ENCODE results near the gene CDCA7. TPM values are rescaled to one million over a fixed set of nuclear protein-coding genes. Genes with fewer than 3 reads are reported as not detected.
"Not testable (repeated sequence)": the region's sequence is repeated elsewhere in the genome, so short reads cannot be mapped to it uniquely, and the experiment has no call there.

CDCA7 gene
- total RNA-seq, 1 experiment from 2014 or later = 50.3 TPM

DNA sequence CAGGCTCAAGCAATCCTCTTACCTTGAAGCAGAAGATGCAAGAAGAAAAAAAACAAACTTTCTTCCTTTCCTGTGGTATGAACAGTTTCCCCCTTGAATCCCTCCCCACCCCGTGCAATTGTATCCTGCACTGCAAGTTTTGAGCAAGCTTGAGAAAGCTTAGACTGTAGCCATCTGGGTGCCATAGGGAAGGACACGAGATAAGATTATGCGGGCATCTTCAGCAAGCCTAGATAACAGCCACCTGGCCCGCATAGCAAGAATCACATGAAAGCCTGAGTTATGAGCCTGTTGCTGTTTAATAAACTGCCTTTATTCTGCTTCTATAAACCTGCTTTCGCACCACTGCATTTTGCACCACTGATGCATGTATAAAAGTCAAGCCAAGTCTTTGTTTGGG lies 27.3 kb upstream of the CDCA7 start:
- Mint-ChIP-seq H3K9me3 (peaks cover 40 to 49% of the 10 kb centered on the region in 2 experiments), H3K4me3 (no peak overlapping the region), H3K27me3 (ENCODE audit: low read depth) (peaks cover 4% of the 10 kb centered on the region; the same call in 1 of the 2 replicates), H3K4me1 (no peaks in the 10 kb centered on the region), H3K36me3 (ENCODE audit: insufficient read depth in 1 of 3, low read depth in 3 of 3) (peaks cover 5 to 34% (median 6%) of the 10 kb centered on the region in 3 experiments), H3K27ac (no peak overlapping the region)
- Histone ChIP-seq H3K27me3 (ENCODE audit: insufficient read depth, low read length) (no peaks in the 10 kb centered on the region), H2BK120ac (ENCODE audit: low read depth, low read length, poor library complexity, severe bottlenecking) (no peak overlapping the region), H4K20me1 (ENCODE audit: control insufficient read depth, insufficient read depth, insufficient read length) (no peaks in the 10 kb centered on the region), H3K79me1 (ENCODE audit: insufficient read depth, low read depth, low read length, poor library complexity, severe bottlenecking) (no peaks in the 10 kb centered on the region), H2AFZ (ENCODE audit: low read length) (no peak overlapping the region), H3K9me3 (ENCODE audit: control insufficient read depth, low read depth, low read length) (no peaks in the 10 kb centered on the region), H3K23me2 (ENCODE audit: insufficient read length, low read depth, low read length, poor library complexity, severe bottlenecking) (no peaks in the 10 kb centered on the region), H3K18ac (ENCODE audit: insufficient read length, low read depth, low read length) (no peak overlapping the region), H3K4me1 (ENCODE audit: insufficient read depth, low read length) (no peaks in the 10 kb centered on the region), H3K14ac (ENCODE audit: insufficient read depth, low read length) (no peak overlapping the region), H3K4ac (ENCODE audit: low read depth, low read length) (no peak overlapping the region), H2BK20ac (ENCODE audit: low read depth, low read length, poor library complexity, severe bottlenecking) (no peak overlapping the region), H2AK5ac (ENCODE audit: insufficient read length, low read length) (no peak overlapping the region), H3K56ac (ENCODE audit: insufficient read length, low read depth, low read length) (no peak overlapping the region), H4K5ac (ENCODE audit: insufficient read length, low read depth, low read length) (no peak overlapping the region), H2BK15ac (ENCODE audit: low read depth, low read length) (no peak overlapping the region), H3K23ac (ENCODE audit: insufficient read length, low read depth, low read length) (no peak overlapping the region), H3K4me2 (ENCODE audit: insufficient read depth, insufficient read length, low read length) (no peak overlapping the region), H3T11ph (ENCODE audit: low read length) (no peak overlapping the region), H3K79me2 (ENCODE audit: insufficient read depth, low read length) (no peaks in the 10 kb centered on the region), H2BK12ac (ENCODE audit: insufficient read length, low read depth, low read length) (no peak overlapping the region), H4K8ac (replicated peaks; ENCODE audit: insufficient read length, low read depth, low read length) (no peak overlapping the region), H4K91ac (ENCODE audit: insufficient read length, low read depth, low read length) (no peak overlapping the region), H3K27ac (ENCODE audit: insufficient read length, low read depth, low read length) (no peak overlapping the region), H3K9ac (ENCODE audit: extremely low read depth, insufficient read length, low read length) (no peak overlapping the region), H2BK5ac (ENCODE audit: insufficient read length, low read length) (no peak overlapping the region)
- WGBS (ENCODE audit: extremely low coverage, insufficient read length, low lambda C conversion rate) = no CpG with 5 or more reads among the region's 5 CpGs
- no peak for DNase-seq
- TF ChIP-seq, protein P1, sequence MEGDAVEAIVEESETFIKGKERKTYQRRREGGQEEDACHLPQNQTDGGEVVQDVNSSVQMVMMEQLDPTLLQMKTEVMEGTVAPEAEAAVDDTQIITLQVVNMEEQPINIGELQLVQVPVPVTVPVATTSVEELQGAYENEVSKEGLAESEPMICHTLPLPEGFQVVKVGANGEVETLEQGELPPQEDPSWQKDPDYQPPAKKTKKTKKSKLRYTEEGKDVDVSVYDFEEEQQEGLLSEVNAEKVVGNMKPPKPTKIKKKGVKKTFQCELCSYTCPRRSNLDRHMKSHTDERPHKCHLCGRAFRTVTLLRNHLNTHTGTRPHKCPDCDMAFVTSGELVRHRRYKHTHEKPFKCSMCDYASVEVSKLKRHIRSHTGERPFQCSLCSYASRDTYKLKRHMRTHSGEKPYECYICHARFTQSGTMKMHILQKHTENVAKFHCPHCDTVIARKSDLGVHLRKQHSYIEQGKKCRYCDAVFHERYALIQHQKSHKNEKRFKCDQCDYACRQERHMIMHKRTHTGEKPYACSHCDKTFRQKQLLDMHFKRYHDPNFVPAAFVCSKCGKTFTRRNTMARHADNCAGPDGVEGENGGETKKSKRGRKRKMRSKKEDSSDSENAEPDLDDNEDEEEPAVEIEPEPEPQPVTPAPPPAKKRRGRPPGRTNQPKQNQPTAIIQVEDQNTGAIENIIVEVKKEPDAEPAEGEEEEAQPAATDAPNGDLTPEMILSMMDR (conservative IDR thresholded peaks at IDR 0.05) = no peak

- H3K4me1 ChIP-seq (ENCODE audit: insufficient read depth, low read length); DNase-seq; H3K23me2 ChIP-seq (ENCODE audit: insufficient read length, low read depth, low read length, poor library complexity, severe bottlenecking); H3K18ac ChIP-seq (ENCODE audit: insufficient read length, low read depth, low read length); H2BK12ac ChIP-seq (ENCODE audit: insufficient read length, low read depth, low read length); H3K56ac ChIP-seq (ENCODE audit: insufficient read length, low read depth, low read length); H3K9ac ChIP-seq (ENCODE audit: extremely low read depth, insufficient read length, low read length); H4K91ac ChIP-seq (ENCODE audit: insufficient read length, low read depth, low read length); H3K4me1 Mint-ChIP-seq; H3K4me2 ChIP-seq (ENCODE audit: insufficient read depth, insufficient read length, low read length); H2BK5ac ChIP-seq (ENCODE audit: insufficient read length, low read length); H3K27ac Mint-ChIP-seq; H3K4me3 Mint-ChIP-seq; H2BK15ac ChIP-seq (ENCODE audit: low read depth, low read length); H3K4ac ChIP-seq (ENCODE audit: low read depth, low read length); H3K79me1 ChIP-seq (ENCODE audit: insufficient read depth, low read depth, low read length, poor library complexity, severe bottlenecking); H3T11ph ChIP-seq (ENCODE audit: low read length); H3K27me3 Mint-ChIP-seq (ENCODE audit: low read depth); H3K27ac ChIP-seq (ENCODE audit: insufficient read length, low read depth, low read length); H2BK20ac ChIP-seq (ENCODE audit: low read depth, low read length, poor library complexity, severe bottlenecking); H3K14ac ChIP-seq (ENCODE audit: insufficient read depth, low read length); H3K79me2 ChIP-seq (ENCODE audit: insufficient read depth, low read length); H3K9me3 ChIP-seq (ENCODE audit: control insufficient read depth, low read depth, low read length); H2AK5ac ChIP-seq (ENCODE audit: insufficient read length, low read length); H3K23ac ChIP-seq (ENCODE audit: insufficient read length, low read depth, low read length); H4K8ac ChIP-seq (replicated peaks; ENCODE audit: insufficient read length, low read depth, low read length); H4K5ac ChIP-seq (ENCODE audit: insufficient read length, low read depth, low read length); H2BK120ac ChIP-seq (ENCODE audit: low read depth, low read length, poor library complexity, severe bottlenecking); H4K20me1 ChIP-seq (ENCODE audit: control insufficient read depth, insufficient read depth, insufficient read length); H3K27me3 ChIP-seq (ENCODE audit: insufficient read depth, low read length); H2AFZ ChIP-seq (ENCODE audit: low read length): not testable (repeated sequence)
- H3K36me3 Mint-ChIP-seq (ENCODE audit: insufficient read depth in 1 of 3, low read depth in 3 of 3) = peaks cover 11 to 42% (median 12%) of the 10 kb centered on the region in 3 experiments
- WGBS (ENCODE audit: extremely low coverage, insufficient read length, low lambda C conversion rate) = no CpG with 5 or more reads among the region's 3 CpGs
- H3K9me3 Mint-ChIP-seq = peaks cover 50 to 53% of the 10 kb centered on the region in 2 experiments
Measured at GRCh38 chr2:173333003-173333402, 21.7 kb upstream of the CDCA7 start.

Measured in H9 (cell line).